ENCODE data around the gene TSC22D4.
"Not testable (repeated sequence)": the region's sequence is repeated elsewhere in the genome, so short reads cannot be mapped to it uniquely, and the experiment has no call there.

Gene TSC22D4

DNA sequence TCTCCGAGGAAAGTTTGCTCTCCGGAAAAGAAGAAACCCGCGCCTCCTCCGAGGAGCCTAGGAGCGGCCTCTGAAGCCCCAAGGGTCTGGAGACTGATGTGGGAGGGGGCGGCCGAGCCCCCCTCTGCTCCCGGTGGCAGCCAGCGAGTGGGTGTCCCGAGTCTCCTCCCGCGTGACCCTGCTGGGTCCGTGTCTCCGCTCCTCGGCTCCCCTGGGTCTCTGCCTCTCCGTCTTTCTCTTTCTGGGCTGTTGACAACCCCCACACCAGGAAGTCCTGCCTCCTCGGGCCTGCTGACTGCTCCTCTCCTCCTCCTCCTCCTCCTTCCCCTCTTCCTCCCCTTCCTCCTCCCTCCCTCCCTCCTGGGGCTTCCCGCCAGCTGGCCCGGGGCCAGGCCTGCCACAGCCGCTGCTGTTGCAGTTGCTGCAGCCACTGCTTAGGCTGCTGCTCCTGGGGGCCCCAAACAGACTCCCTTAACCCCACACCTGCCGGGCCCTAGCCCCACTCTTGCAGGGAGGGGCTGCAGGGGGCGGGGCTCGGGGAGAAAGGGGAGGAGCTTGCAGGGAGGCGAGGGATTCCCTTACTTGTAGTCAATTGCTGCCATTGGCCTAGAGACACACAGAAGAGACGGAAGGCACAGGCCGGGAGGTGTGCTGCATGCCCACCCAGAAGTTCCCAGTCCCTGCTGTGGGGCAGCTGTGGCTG, at the start of gene TSC22D4:
Gene TSC22D4, minus strand, starts transcription at position 257 of the 703 bp plus-strand sequence. CDS start 1,176 bp downstream, outside the sequence.
- peak; percentile 89 for DNase-seq (ENCODE audit: low read depth)

DNA sequence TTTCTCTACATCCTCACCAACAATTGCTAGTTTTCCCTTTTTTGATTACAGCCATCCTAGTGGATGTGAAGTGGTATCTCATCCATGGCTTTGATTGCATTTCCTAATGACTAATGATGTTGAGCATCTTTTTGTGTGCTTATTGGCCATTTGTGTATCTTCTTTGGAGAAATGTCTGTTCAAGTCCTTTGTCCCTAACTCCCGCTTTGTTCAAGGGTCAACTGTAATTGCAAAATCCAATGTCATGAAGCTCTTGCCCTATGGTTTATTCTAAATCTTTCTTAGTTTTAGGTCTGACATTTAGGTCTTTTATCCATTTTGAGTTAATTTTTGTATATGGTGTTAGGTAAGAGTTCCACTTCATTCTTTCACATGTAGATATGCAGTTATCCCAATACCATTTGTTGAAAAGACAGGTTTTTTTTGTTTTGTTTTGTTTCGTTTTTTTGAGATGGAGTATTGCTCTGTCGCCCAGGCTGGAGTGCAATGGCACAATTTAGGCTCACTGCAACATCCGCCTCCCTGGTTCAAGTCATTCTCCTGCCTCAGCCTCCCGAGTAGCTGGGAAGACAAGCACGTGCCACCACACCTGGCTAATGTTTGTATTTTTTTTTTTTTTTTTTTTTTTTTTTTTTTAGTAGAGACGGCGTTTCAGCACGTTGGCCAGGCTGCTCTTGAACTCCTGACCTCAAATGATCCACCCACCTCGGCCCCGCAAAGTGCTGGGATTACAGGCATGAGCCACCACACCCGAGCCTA, 49.3 kb upstream of the TSC22D4 start:
- not testable (repeated sequence) for DNase-seq (ENCODE audit: low read depth)

DNA sequence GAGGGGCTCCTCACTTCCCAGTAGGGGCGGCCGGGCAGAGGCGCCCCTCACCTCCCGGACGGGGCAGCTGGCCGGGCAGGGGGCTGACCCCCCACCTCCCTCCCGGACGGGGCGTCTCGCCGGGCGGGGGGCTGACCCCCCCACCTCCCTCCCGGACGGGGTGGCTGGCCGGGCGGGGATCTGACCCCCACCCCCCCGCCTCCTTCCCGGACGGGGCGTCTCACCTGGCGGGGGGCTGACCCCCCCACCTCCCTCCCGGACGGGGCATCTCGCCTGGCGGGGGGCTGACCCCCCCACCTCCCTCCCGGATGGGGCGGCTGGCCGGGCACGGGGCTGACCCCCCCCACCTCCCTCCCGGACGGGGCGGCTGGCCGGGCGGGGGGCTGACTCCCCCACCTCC, 44.2 kb upstream of the TSC22D4 start:
- not testable (repeated sequence) for DNase-seq (ENCODE audit: low read depth)

DNA sequence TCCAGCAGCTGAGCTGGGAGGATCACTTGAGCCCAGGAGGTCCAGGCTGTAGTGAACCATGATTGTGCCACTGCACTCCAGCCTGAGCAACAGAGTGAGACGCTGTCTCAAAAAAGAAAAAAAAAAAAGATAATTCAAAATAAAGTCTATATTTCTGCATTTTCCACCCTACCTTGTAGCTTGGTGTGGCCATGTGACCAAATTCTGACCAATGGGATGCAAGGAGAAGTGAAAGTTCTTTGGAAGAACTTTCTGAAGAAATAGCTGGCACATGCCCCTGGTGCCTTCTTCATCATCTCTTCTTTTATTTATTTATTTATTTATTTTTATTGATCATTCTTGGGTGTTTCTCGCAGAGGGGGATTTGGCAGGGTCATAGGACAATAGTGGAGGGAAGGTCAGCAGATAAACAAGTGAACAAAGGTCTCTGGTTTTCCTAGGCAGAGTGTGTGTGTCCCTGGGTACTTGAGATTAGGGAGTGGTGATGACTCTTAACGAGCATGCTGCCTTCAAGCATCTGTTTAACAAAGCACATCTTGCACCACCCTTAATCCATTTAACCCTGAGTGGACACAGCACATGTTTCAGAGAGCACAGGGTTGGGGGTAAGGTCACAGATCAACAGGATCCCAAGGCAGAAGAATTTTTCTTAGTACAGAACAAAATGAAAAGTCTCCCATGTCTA, 43.0 kb upstream of the TSC22D4 start:
- DNase-seq (ENCODE audit: low read depth), result not testable (repeated sequence)

DNA sequence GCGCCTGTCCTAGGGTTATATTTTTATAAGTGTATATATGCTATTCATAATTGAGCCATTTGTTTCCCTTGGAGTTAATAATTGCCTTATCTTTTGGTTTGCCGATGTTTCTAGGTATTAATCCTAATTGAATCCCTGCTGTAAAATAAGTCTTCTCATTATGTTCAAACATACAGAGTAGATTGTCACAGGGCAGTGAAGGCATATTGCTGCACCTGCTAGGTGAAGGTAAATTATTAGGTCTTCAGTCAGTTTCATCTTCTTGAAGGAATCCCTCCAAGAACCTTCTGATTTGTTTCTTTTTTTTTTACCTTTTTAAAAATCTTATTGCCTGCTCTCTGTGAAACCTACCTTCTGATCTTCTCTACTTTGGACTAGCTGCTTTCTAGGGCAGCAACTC, 42.1 kb upstream of the TSC22D4 start:
- DNase-seq (ENCODE audit: low read depth), result no peak

DNA sequence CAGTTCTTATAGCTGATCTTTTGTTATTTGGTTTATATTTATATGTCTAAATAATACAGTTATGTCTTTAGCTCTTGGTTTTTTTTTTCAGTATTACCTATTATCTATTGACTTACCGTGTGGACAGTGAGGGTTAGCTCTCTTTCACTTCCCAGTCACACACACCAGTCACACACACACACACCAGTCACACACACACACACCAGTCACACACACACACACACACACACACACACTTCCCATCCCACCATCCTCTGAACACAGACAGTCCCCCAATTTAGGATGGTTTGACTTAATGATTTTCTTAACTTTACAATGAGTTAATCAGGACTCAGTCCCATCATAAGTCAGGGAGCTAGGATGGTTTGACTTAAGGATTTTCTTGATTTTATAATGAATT, 41.1 kb upstream of the TSC22D4 start:
- no peak for DNase-seq (ENCODE audit: low read depth)

DNA sequence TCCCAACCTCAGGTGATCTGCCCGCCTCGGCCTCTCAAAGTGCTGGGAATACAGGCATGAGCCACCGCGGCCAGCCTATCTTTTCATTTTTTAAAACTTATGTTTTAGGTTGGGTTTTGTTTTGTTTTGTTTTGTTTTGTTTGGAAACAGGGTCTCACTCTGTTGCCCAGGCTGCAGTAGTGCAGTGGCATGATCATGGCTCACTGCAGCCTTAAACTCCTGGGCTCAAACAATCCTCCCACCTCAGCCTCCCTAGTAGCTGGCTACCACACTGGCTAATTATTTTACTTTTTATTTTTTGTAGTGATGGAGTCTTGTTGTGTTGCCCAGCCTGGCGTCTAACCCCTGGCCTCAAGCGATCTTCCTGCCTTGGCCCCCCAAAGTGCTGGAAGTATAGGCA, 40.6 kb upstream of the TSC22D4 start:
- DNase-seq (ENCODE audit: low read depth), result no peak

DNA sequence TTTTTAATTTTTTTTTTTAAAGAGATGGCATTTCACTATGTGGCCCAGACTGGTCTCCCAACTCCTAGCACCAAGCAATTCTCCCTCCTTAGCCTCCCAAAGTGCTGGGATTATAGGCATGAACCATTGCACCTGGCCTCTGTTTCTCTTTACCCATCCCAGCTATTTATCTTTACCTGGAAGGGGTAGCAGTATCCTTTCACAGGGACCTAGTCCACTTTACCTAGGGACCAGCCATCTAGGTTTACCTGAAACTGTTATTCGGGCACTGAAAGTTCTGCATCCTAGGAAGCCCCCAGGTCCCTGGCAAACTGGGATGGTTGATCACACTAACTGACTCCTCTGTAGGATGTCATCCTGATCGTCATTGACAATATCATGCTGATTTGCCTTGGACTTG, 38.3 kb upstream of the TSC22D4 start:
- DNase-seq (ENCODE audit: low read depth), result no peak

DNA sequence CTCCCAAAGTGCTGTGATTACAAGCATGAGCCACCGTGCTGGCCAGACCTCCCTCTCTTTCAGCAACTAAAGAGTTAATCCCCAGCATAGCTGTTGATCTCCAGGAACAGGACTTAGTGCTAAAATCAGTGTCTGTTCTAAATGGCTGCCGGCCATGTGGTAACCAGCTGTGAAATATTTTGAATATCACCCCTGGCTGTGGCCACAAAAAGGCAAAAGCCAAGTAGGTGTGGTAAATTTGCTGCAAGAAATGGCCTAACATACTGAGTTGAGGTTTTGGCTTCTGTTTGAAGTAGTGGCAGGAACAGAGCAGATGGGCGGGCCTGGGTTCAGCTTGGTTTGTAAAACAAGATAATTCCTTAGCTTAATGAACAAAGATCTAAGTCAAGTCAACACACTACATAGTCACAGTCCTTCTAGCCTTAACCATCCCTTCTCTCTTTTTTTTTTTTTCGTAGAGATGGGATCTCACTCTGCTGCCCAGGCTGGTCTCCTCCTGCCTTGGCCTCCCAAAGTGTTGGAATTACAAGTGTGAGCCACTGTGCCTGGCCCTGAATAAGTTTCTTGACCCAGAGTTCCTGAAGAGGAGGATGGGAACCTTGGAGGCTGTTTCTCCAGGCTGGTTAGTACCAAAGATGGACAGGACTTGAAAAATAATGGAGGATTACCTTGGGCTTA, 37.3 kb upstream of the TSC22D4 start:
- DNase-seq (ENCODE audit: low read depth), result peak; percentile 93

DNA sequence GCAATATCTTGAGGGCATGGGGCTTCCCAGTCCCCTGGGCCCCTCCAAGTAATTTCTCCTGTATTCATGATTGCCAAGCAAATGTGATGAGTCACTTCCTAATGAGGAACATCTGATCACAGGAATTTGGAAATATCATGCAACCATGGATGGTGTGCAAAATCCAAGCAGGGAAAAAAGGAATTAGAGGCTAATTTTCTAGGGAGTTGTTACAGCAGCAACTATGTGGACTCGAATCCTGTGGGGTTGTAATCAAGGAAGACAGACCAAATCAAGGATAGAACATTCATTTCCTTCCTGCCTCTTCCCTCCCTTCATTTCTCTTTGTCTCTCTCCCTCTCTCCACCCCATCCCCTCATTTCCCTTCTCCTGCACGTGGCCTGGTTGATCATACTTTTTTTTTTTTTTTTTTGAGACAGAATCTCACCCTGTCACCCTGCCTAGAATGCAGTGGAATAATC, 36.1 kb upstream of the TSC22D4 start:
- peak; percentile 55 for DNase-seq (ENCODE audit: low read depth)

DNA sequence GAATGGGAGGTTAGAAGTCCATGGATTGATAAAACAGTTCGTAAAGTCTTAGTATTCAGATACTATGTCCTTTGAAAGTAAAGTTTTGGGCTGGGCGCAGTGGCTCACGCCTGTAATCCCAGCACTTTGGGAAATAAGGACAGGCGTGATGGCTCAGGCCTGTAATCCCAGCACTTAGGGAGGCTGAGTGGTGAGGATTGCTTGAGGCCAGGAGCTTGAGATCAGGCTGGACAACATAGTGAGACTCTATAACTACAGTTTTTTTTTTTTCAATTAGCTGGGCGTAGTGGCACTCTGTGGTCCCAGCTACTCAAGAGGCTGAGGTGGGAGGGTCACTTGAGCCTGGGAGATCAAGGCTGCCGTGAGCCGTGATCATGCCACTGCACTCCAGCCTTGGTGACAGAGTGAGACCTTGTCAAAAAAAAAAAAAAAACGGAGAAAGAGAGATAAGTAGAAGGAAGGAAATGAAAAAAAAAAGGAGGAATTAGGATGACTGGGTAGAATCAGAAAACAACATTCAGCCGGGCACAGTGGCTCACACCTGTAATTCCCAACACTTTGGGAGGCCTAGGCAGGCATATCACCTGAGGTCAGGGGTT, 34.3 kb upstream of the TSC22D4 start:
- no peak for DNase-seq (ENCODE audit: low read depth)

DNA sequence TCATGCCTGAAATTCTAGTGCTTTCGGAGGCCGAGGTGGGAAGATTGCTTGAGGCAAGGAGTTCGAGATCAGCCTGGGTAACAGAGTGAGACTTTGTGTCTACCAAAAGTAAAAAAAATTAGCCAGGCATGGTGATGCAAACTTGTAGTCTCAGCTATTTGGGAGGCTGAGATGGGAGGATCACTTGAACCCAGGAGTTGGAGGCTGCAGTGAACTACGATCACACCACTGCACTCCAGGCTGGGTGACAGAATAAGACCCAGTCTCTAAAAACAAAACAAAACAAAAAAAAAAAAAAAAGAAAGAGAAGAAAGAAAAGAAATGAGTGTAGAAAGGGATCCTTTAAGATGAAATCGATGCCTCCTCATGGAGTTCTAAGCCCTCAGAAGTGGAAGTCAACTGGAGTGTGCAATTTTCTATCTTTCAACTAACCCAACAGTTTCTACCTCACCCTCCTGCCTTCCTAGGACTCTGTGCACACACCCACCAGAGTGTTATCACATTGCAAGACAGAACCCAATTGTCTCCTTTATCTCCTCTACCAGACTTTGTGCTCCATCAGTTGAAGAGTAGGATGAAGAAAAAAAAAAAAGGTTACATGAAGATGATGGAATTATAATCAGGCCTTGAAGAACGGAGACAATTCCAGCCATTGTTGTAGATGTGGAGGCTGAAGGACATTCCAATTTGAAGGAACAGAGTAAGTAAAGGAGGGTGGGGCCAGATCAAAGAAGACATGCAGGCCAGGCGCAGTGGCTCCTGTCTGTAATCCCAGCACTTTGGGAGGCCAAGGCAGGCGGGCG, 31.6 kb upstream of the TSC22D4 start:
- DNase-seq (ENCODE audit: low read depth), result no peak

DNA sequence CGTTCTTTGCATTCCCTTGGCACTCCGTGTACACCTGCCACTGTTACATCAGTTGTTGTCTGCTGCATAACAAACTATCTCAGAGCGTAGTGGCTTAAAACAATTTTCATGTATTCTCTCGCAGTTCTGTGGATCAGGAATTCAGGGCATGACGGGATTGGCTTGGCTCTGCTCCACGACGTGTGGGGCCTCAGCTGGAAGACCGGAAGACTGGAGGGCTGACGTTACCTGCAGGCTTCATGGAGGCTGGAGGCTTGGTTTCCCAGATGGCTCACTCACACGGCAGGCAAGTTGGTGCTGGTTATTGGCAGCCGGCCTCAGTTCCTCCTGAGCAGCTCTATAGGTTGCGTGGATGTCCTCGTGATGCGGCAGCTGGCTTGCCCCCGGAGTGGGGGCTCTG, 30.2 kb upstream of the TSC22D4 start:
- DNase-seq (ENCODE audit: low read depth), result peak; percentile 52

DNA sequence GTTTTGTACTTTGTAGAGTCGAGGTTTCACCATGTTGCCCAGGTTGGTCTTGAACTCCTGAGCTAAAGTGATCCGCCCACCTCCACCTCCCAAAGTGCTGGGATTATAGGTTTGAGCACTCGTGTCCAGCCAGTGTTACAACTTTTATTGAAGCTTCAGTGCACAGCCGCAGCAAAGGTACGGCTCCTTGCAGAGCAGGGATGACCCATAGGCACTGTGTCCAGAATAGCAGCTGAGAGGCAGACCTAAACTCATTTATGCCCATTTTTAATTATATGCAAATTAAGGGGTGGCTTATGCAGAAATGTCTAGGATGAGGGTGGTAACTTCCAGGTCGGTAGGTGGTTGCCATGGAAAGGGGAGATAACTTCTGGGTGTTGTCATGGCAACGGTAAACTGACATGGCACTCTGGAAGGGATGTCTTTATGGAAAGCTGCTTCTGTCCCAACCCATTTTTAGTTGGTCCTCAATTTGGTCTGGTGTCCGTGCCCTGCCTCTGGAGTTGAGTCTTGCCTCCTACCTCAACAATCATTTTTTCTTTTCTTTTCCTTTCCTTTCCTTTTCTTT, 27.4 kb upstream of the TSC22D4 start:
- no peak for DNase-seq (ENCODE audit: low read depth)

DNA sequence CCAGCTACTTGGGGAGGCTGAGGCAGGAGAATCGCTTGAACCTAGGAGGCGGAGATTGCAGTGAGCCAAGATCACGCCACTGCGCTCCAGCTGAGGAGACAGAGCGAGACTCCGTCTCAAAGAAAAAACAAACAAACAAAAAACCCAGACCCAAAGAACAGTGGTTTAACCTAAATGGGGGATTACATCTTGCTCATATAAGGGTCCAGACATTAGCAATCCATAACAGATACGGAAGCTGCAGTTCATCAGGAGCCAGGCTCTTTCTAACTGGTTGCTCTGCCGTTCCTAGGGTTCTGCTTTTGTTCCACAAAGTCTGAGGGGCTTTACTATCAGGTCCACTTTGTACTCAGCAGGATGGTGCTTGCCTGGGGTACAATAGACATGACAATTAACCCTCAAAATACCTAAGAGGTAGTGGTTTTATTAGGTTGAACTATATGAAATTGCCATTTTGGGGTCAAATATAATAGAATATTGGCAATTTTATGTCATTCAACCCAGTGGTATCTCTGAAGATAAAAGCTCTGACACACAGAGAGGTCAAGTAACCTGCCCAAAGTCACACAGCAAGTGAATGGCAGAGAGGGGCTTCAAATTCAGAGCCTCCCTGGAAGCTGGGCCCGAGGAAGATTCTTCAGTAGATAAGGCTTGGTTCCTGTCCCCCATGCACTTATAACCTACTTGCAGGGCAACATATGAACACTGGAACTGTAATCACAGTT, 26.0 kb upstream of the TSC22D4 start:
- no peak for DNase-seq (ENCODE audit: low read depth)

DNA sequence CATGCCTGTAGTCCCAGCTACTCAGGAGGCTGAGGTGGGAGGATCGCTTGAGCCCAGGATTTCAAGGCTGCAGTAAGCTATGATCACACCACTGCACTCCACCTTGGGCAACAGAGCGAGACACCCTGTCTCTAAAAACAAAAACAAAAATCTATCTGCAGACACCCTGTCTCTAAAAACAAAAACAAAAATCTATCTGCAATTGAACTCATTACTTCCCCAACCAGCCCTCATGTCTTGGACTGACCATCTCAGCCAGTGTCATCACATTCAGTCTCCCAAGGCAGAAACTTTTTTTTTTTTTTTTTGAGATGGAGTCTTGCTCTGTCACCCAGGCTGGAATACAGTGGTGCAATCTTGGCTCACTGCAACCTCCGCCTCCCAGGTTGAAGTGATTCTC, 25.0 kb upstream of the TSC22D4 start:
- DNase-seq (ENCODE audit: low read depth), result not testable (repeated sequence)

DNA sequence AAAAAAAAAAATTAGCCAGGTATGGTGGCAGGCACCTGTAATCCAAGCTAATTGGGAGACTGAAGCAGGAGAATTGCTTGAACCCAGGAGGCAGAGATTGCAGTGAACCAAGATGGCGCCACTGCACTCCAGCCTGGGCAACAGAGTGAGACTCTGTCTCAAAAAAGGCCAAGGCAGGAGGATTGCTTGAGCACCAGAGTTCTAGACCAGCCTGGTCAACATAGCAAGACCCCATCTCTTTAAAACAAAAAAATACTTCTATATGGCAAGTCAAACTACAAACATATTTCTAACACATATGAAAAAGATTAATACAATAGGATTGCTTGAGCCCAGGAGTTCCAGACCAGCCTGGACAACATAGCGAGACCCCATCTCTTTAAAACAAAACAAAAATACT, 21.7 kb upstream of the TSC22D4 start:
- DNase-seq (ENCODE audit: low read depth), result not testable (repeated sequence)

DNA sequence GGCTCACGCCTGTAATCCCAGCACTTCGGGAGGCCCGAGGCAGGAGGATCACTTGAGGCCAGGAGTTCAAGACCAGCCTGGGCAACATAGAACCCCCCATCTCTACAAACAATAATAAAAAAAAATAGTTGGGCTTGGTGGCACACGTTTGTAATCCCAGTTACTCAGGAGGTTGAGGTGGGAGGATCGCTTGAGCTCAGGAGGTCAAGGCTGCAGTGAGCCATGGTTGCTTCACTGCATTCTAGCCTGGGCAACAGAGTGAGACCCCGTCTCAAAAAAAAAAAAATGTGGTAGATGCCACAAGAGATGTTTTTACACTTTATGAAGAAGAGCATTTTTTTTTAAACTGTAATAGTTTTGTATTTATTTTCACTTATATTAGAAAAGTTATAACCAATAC, 17.5 kb upstream of the TSC22D4 start:
- DNase-seq (ENCODE audit: low read depth), result no peak

DNA sequence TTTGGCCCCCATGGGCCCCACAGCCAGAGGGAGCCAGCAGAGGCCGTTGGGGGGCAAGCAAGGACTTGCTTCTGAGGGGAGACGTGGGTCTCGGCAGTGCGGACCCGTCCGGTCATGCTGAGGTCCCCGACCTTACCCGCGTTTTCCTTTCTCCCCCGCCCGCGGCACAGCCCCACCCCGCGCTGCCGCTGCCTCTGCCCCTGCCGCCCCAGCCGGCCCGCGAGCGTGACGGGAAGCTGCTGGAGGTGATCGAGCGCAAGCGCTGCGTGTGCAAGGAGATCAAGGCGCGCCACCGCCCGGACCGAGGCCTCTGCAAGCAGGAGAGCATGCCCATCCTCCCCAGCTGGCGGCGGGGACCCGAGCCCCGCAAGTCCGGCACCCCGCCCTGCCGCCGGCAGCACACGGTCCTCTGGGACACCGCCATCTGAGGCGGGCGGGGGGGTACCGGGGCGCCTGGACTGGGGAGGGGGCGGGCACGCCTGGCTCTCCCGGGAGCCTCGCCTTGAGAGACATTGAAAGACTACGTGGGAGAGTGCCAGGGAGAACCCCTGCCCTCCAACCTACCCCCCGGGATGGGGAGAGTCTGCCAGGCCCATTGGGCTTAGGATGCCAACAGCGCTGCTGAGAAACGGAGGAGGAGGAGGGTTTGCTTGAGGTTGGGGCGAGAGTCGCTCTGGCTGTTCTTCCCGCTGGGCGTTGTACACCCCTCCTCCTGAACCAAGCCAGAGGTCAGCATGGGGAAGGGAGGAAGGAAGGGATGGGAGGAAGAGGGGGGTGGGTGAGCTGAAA, 14.7 kb upstream of the TSC22D4 start:
- DNase-seq (ENCODE audit: low read depth), result no peak

All from GM04504 (cell line).